Measurements from ENCODE around the gene THUMPD3. TPM values are rescaled to one million over a fixed set of nuclear protein-coding genes. Genes with fewer than 3 reads are reported as not detected.

THUMPD3 gene
- total and polyA plus RNA-seq, 2 of the 4 experiments (the other 2 are of a cell fraction): 28.2 to 43.9 TPM

DNA sequence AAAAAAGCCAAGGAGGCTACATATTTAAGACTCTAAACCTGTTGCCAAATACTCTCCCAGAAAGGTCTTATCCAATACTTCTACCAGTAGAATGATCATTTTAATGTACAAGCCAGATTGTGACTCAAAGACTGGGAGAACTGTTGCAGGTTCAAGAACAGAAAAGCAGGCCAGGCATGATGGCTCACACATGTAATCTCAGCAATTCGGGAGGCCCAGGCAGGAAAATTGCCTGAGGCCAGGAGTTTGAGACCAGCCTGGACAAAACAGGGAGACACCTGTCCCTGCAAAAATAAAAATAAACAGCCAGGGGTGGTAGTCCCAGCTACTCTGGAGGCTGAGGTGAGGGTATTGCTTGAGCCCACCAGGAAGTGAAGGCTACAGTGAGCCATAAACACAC lies 17.8 kb upstream of the THUMPD3 start:
- CTCF ChIA-PET: no interaction called here
- Histone ChIP-seq H3K27me3 (ENCODE audit: control insufficient read depth, insufficient read depth, low read length) (no peaks in the 10 kb centered on the region), H4K8ac (ENCODE audit: low read depth in 2 of 2, low read length in 2 of 2) (no peak overlapping the region), H2BK15ac (ENCODE audit: low read depth, low read length) (no peak overlapping the region), H2BK120ac (ENCODE audit: low read depth, low read length) (no peak overlapping the region), H2AFZ (replicated peaks; ENCODE audit: low read length, poor library complexity) (no peak overlapping the region), H2BK5ac (ENCODE audit: low read depth, low read length, poor library complexity, severe bottlenecking) (no peak overlapping the region), H4K91ac (ENCODE audit: insufficient read depth, low read depth, low read length) (no peak overlapping the region), H3K79me1 (ENCODE audit: low read depth in 1 of 2, low read length in 2 of 2) (no peaks in the 10 kb centered on the region), H3K4me3 (ENCODE audit: insufficient read depth, low read depth, low read length) (no peak overlapping the region), H3K56ac (ENCODE audit: extremely low read depth, insufficient read depth, low read length) (no peak overlapping the region), H4K20me1 (ENCODE audit: insufficient read depth, low read length) (no peaks in the 10 kb centered on the region), H3K4ac (ENCODE audit: low read depth, low read length) (no peak overlapping the region), H2AK9ac (replicated peaks; ENCODE audit: low read depth, low read length, poor library complexity) (no peak overlapping the region), H3K14ac (replicated peaks; ENCODE audit: low read depth, low read length) (no peak overlapping the region), H3K36me3 (ENCODE audit: control insufficient read depth, insufficient read depth, low read length) (no peaks in the 10 kb centered on the region), H2AK5ac (ENCODE audit: low read depth, low read length) (no peak overlapping the region), H3K4me2 (ENCODE audit: low read depth, low read length) (no peak overlapping the region), H3K27ac (ENCODE audit: insufficient read depth, low read length) (no peak overlapping the region), H3K23ac (ENCODE audit: low read depth, low read length) (no peak overlapping the region), H2BK20ac (ENCODE audit: low read depth, low read length) (no peak overlapping the region), H3K9ac (ENCODE audit: low read depth, low read length) (no peak overlapping the region), H4K5ac (ENCODE audit: low read depth, low read length) (no peak overlapping the region), H3K18ac (ENCODE audit: low read depth, low read length) (no peak overlapping the region), H3K9me3 (ENCODE audit: control insufficient read depth, insufficient read depth, low read length) (no peaks in the 10 kb centered on the region), H3K4me1 (ENCODE audit: control insufficient read depth, insufficient read depth, low read length) (peaks cover 17% of the 10 kb centered on the region), H3K9me1 (ENCODE audit: insufficient read depth, low read length) (peaks cover 10% of the 10 kb centered on the region)
- dilution Hi-C loops (cut with HindIII; ENCODE audit: low sequenced_read_pairs, unreplicated experiment) (no loop called here), intact Hi-C loops (cut with micrococcal nuclease) (no loop called here), in situ Hi-C loops (cut with MboI; ENCODE audit: low sequenced_read_pairs) (loop anchor here (25.0 kb wide), 1 partner anchor 883 kb away; no protein-coding TSS in a partner anchor)
- 80% methylated on average over 1 of the region's 1 CpG; no CpG with 5 or more reads in 1 of the 2 experiments for WGBS, 2 experiments (ENCODE audit: extremely low coverage in 2 of 2, insufficient read length in 1 of 2)
- ATAC-seq (ENCODE audit: low read depth): no peak
- BruUV-seq (replicated peaks): no TSS peak
- no peak for DNase-seq
- TF ChIP-seq CHD1 (IDR thresholded peaks at IDR 0.05; ENCODE audit: low read depth, low read length): no peak
- TF ChIP-seq MAFK (IDR thresholded peaks at IDR 0.05; ENCODE audit: low read depth, low read length): no peak
- TF ChIP-seq BHLHE40 (IDR thresholded peaks at IDR 0.05; ENCODE audit: low read depth, low read length): no peak
- TF ChIP-seq NFE2L2 (IDR thresholded peaks at IDR 0.05; ENCODE audit: low read depth, low read length): no peak
- no peak for TF ChIP-seq MAZ (IDR thresholded peaks at IDR 0.05; ENCODE audit: borderline replicate concordance, low read depth, low read length)
- TF ChIP-seq, protein P1, sequence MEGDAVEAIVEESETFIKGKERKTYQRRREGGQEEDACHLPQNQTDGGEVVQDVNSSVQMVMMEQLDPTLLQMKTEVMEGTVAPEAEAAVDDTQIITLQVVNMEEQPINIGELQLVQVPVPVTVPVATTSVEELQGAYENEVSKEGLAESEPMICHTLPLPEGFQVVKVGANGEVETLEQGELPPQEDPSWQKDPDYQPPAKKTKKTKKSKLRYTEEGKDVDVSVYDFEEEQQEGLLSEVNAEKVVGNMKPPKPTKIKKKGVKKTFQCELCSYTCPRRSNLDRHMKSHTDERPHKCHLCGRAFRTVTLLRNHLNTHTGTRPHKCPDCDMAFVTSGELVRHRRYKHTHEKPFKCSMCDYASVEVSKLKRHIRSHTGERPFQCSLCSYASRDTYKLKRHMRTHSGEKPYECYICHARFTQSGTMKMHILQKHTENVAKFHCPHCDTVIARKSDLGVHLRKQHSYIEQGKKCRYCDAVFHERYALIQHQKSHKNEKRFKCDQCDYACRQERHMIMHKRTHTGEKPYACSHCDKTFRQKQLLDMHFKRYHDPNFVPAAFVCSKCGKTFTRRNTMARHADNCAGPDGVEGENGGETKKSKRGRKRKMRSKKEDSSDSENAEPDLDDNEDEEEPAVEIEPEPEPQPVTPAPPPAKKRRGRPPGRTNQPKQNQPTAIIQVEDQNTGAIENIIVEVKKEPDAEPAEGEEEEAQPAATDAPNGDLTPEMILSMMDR (conservative IDR thresholded peaks at IDR 0.05; ENCODE audit: low read depth, low read length): no peak
- TF ChIP-seq RCOR1 (IDR thresholded peaks at IDR 0.05; ENCODE audit: insufficient replicate concordance, low read length): no peak
- TF ChIP-seq RFX5 (IDR thresholded peaks at IDR 0.05; ENCODE audit: low read depth, low read length): no peak
- TF ChIP-seq MXI1 (IDR thresholded peaks at IDR 0.05; ENCODE audit: borderline replicate concordance, low read depth, low read length): no peak
- TF ChIP-seq CEBPB (IDR thresholded peaks at IDR 0.05; ENCODE audit: low read depth, low read length): no peak
- TF ChIP-seq, protein P2, sequence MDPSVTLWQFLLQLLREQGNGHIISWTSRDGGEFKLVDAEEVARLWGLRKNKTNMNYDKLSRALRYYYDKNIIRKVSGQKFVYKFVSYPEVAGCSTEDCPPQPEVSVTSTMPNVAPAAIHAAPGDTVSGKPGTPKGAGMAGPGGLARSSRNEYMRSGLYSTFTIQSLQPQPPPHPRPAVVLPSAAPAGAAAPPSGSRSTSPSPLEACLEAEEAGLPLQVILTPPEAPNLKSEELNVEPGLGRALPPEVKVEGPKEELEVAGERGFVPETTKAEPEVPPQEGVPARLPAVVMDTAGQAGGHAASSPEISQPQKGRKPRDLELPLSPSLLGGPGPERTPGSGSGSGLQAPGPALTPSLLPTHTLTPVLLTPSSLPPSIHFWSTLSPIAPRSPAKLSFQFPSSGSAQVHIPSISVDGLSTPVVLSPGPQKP (IDR thresholded peaks at IDR 0.05; ENCODE audit: borderline replicate concordance, low read depth, low read length): no peak
- no peak for TF ChIP-seq SMC3 (IDR thresholded peaks at IDR 0.05; ENCODE audit: low read depth, low read length)
- TF ChIP-seq RAD21 (IDR thresholded peaks at IDR 0.05; ENCODE audit: low read length): no peak
- no peak for TF ChIP-seq FOS (IDR thresholded peaks at IDR 0.05; ENCODE audit: low read depth, low read length)
- TF ChIP-seq USF2 (IDR thresholded peaks at IDR 0.05; ENCODE audit: low read depth, low read length): no peak
- no peak for TF ChIP-seq POLR2A (IDR thresholded peaks at IDR 0.05; ENCODE audit: low read depth, low read length)
- POLR2A ChIA-PET (ENCODE audit: unreplicated experiment): no interaction called here

All from IMR-90 (cell line).